Activated naive CD8-positive, alpha-beta T cell treated with anti-CD3 and anti-CD28 coated beads, Interleukin-2, amount 10 ng/mL, durations not matched to agents 7 days and 5 days (primary cell): Measurements from ENCODE around the gene NDUFS6. TPM values are rescaled to one million over a fixed set of nuclear protein-coding genes. Genes with fewer than 3 reads are reported as not detected.

Experiments
- ATAC-seq: fragments of 150-1000 bp; cut with Tn5 transposase; one replicate; pipeline ENCODE4 v1.10.0; 2021; ENCODE audit warnings: low read depth, moderate library complexity
- POLR2A ChIA-PET: fragments of 350-600 bp; sonication (Branson Sonifier 250); formaldehyde crosslinking; loops from one replicate; lab custom pipeline; 2021; ENCODE audit warnings: antibody characterized with exemption; lab: Charles Lee
- DNase-seq: peaks from one replicate; pipeline ENCODE4 v3.0.0; 2021
- H3K27ac Mint-ChIP-seq: one replicate; pipeline ENCODE4 v1.8.0; 2022; ENCODE audit warnings: mild to moderate bottlenecking, mixed read lengths
- H3K27me3 Mint-ChIP-seq: one replicate; pipeline ENCODE4 v1.8.0; 2022; ENCODE audit warnings: mild to moderate bottlenecking, moderate library complexity, mixed read lengths
- H3K36me3 Mint-ChIP-seq: one replicate; pipeline ENCODE4 v1.8.0; 2021; ENCODE audit warnings: mild to moderate bottlenecking, mixed read lengths
- H3K4me1 Mint-ChIP-seq: one replicate; pipeline ENCODE4 v1.8.0; 2021; ENCODE audit warnings: mixed read lengths
- H3K4me3 Mint-ChIP-seq: one replicate; pipeline ENCODE4 v1.8.0; 2022; ENCODE audit warnings: mild to moderate bottlenecking, moderate library complexity, mixed read lengths
- H3K9me3 Mint-ChIP-seq: one replicate; pipeline ENCODE4 v1.8.0; 2021; ENCODE audit warnings: mixed read lengths
- total RNA-seq, 2 experiments: library from RNA; stranded (reverse); gene quantifications; one replicate each; pipeline ENCODE4 v1.2.3, GENCODE V29; 2021

Gene NDUFS6
- total RNA-seq, 2 experiments from 2014 or later = 24.7 to 27.7 TPM

DNA sequence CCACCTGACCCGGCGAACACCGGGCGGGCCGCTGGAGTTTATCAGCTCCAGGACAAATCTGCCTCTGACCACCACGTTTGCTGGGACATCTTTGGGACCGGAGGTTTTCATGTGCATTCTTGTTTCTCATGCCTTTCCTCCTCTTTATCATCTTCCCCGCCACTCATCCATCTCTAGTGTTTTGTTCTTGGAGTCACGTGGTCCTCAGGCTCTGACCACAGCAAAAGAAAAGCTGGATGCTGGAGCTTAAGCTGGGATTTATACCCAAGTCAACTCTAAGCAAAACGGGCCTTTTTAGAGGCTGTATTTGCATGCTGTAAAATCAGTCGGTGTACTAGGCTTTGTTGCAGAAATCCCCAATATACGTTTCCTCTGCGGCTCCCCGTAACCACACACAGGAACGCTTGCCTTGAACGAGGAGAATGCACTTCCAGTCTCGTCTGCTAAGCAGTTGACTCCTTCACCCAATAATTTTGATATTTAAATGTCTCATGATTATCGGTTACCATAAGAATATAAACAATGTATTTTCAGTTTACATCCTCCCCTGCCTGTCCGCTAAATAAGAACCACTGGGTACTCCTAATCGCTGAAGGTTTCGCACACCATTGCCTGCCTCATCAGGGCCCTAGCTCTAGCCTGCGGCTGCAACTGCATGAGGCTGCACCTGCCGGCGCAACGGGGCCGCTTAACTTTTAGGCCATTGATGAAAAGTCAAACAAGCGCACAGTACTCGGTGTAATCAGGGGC lies 560 bp upstream of the NDUFS6 start:
- peak overlapping the region; percentile 98 for H3K27ac Mint-ChIP-seq
- peaks cover 26% of the 10 kb centered on the region for H3K36me3 Mint-ChIP-seq
- H3K4me1 Mint-ChIP-seq = peaks cover 42% of the 10 kb centered on the region
- ATAC-seq = peak; percentile 47
- no peaks in the 10 kb centered on the region for H3K9me3 Mint-ChIP-seq
- DNase-seq = no peak
- no peaks in the 10 kb centered on the region for H3K27me3 Mint-ChIP-seq
- POLR2A ChIA-PET = interaction anchor here (0.6 to 1.9 kb wide), 8 partner anchors 9 to 1581 kb away, joined by 3 to 29 read pairs (median 4); no protein-coding TSS in a partner anchor
- peak overlapping the region; percentile 89 for H3K4me3 Mint-ChIP-seq

DNA sequence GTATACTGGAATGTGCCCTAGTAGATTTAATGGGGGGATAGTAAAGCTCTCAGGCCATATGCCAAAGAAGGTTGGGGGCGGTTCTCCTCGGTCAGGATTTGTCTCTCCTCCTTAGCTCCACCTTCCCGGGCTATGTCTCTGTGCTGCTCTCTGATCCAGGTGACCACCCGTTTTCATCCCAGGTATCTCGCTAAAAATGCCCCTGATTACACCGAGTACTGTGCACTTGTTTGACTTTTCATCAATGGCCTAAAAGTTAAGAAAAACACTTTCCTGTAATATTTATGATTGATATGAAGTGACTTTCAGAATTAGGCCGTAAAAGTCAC lies 724 bp downstream of the NDUFS6 start:
- H3K27me3 Mint-ChIP-seq = no peaks in the 10 kb centered on the region
- no peaks in the 10 kb centered on the region for H3K9me3 Mint-ChIP-seq
- H3K27ac Mint-ChIP-seq = peak overlapping the region; percentile 98
- DNase-seq (no peak), ATAC-seq (no peak)
- H3K4me3 Mint-ChIP-seq = peak overlapping the region; percentile 89
- POLR2A ChIA-PET = interaction anchor here (0.9 to 1.1 kb wide), 2 partner anchors 9 to 25 kb away, joined by 3 to 5 read pairs; no protein-coding TSS in a partner anchor
- H3K4me1 Mint-ChIP-seq = peaks cover 41% of the 10 kb centered on the region
- H3K36me3 Mint-ChIP-seq = peaks cover 22% of the 10 kb centered on the region

DNA sequence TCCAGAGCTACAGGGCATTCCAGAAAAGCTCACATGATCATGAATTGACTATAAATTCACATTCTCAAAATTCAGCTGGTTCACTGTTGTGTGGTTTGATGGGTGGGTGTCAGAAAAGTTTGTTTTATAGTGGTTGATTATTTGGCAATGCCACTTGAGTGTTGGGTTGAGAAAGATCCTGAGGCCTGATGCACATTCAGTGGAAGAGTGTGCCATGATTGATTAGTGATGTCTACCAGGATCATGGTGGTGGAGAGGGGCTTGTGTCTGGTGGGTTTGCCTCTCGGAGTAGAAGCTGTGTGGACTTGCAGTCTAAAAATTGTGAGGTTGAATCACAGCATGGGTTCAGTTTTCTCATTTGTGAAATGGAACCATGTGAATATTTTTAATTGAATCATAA lies 2.0 kb downstream of the NDUFS6 start:
- POLR2A ChIA-PET = no interaction called here
- peak overlapping the region; percentile 34 for H3K4me3 Mint-ChIP-seq
- peaks cover 40% of the 10 kb centered on the region for H3K4me1 Mint-ChIP-seq
- H3K27me3 Mint-ChIP-seq = no peaks in the 10 kb centered on the region
- ATAC-seq (no peak), DNase-seq (no peak)
- H3K27ac Mint-ChIP-seq = no peak overlapping the region
- H3K9me3 Mint-ChIP-seq = no peaks in the 10 kb centered on the region
- H3K36me3 Mint-ChIP-seq = peaks cover 23% of the 10 kb centered on the region

DNA sequence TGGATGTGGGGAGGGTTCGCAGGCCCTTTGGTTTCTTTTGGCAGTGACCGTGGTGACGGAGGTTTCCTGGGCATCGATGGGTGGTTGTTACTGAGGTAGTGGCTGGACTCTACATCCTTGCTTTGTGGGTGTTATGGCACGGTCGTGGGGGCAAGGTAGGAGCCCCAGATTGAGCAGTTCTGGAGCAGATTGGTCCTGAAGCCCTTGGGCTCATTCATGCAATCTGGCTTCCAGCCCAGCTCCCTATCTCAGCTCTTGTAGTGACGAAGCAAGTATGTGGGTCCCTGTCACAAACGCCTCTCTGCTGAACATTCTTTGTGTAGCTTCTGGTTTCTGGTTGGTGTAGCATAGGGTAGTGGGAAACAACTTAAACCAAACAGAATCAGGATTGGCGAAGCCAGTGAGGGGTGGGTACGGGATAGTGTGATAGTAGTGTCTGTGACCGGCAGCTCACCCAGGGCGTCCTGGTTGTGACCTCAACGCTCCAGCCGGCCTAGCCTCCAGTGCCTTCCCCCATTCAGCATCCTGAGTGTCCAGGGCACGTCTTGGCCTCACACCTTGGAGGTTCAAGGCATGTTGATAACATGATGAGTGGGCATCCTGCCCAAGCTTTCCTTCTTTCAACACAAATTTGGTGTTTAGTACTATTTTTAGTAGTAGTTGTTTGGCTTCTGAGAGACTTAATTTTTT lies 2.9 kb downstream of the NDUFS6 start:
- no peak for ATAC-seq
- no peak overlapping the region for H3K4me3 Mint-ChIP-seq
- no peaks in the 10 kb centered on the region for H3K9me3 Mint-ChIP-seq
- POLR2A ChIA-PET = interaction anchor here (1.0 kb wide), 1 partner anchor 12 kb away, joined by 3 read pairs; no protein-coding TSS in a partner anchor
- peaks cover 21% of the 10 kb centered on the region for H3K36me3 Mint-ChIP-seq
- no peak for DNase-seq
- no peak overlapping the region for H3K27ac Mint-ChIP-seq
- H3K27me3 Mint-ChIP-seq = no peaks in the 10 kb centered on the region
- H3K4me1 Mint-ChIP-seq = peaks cover 36% of the 10 kb centered on the region

DNA sequence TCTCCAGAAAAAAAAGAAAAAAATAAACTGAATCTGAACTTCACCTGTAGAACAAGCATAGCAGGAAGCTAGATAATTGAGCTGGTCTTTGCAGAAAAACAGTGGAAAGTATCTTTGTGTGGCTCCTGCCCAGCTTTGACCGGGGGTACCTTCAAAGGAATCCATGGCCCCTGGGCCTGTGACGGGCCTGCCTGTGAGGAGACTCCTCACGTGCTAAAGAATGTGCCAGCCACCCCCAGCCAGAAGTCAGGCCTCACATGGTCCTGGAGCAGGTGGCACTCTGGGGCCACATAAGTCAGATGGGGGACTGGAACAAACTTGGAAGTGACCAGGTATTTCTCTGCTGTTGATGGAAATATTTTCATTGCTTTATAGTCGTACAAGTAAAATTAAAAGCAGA lies 4.1 kb downstream of the NDUFS6 start:
- H3K4me3 Mint-ChIP-seq = no peak overlapping the region
- POLR2A ChIA-PET = no interaction called here
- no peak for ATAC-seq
- H3K4me1 Mint-ChIP-seq = peaks cover 34% of the 10 kb centered on the region
- H3K27ac Mint-ChIP-seq = no peak overlapping the region
- no peaks in the 10 kb centered on the region for H3K27me3 Mint-ChIP-seq
- peaks cover 22% of the 10 kb centered on the region for H3K36me3 Mint-ChIP-seq
- DNase-seq = no peak
- no peaks in the 10 kb centered on the region for H3K9me3 Mint-ChIP-seq

DNA sequence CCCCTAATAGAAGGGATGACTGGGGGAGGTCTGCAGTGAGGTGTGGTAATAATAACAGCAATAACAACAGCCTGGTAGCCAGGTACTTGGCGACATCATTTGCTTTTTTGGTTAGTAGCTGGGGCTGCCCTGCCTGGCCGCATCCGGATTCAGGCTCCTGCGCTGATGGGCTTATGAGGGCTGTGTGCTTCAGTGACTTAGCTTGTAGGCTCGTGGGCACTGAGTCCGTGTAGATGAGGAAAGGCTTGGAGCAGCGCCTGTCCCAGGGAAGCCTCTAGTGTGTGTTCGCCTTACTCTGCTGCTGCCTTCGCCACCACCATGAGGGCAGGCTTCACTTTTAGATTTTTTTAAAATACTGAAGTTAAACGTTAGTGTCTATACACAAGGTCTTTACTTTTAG lies 4.5 kb downstream of the NDUFS6 start:
- no peak for ATAC-seq
- POLR2A ChIA-PET = no interaction called here
- Mint-ChIP-seq H3K4me1 (peaks cover 30% of the 10 kb centered on the region), H3K9me3 (no peaks in the 10 kb centered on the region), H3K36me3 (peaks cover 22% of the 10 kb centered on the region), H3K27me3 (no peaks in the 10 kb centered on the region), H3K27ac (no peak overlapping the region), H3K4me3 (no peak overlapping the region)
- DNase-seq = no peak

DNA sequence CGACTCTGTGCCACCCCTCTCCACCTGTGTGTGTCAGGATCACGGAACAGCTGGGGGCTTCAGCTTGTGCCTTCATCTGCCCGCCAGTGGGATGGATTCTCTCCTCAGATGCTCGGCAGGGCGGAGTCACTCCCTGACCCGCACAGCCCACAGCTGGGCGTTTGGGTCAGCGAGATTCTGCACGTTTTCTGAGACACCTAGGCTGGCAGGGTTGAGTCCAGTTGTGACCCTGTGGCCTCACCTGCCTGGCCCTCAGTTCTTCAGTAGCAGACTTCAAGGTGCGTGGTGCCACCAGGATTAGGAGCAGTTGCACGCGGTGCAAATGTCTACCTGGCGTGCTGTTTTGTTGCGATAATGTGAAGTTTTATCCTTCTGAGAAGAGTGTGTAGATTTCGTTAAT lies 5.0 kb downstream of the NDUFS6 start:
- Mint-ChIP-seq H3K27me3 (no peaks in the 10 kb centered on the region), H3K4me1 (peaks cover 28% of the 10 kb centered on the region), H3K36me3 (peaks cover 22% of the 10 kb centered on the region), H3K9me3 (no peaks in the 10 kb centered on the region), H3K4me3 (no peak overlapping the region), H3K27ac (no peak overlapping the region)
- no peak for ATAC-seq
- DNase-seq = no peak
- POLR2A ChIA-PET = no interaction called here

DNA sequence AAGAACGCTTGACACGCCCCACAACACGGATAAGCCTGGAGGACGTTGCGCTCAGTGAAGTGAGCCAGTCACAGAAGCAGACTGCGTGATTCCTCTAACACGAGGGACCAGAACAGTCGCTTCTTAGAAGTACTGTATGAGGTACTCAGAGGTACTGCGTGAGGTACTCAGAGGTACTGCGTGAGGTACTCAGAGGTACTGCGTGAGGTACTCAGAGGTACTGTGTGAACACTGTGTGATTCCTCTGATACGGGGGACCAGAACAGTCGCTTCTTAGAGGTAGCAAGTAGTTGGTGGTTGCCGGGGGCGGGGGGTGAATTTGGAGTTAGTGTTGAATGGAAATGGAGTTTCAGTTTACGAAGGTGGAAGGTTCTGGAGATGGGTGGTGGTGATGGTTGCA lies 5.8 kb downstream of the NDUFS6 start:
- H3K9me3 Mint-ChIP-seq = no peaks in the 10 kb centered on the region
- no peak overlapping the region for H3K27ac Mint-ChIP-seq
- no peak overlapping the region for H3K4me3 Mint-ChIP-seq
- ATAC-seq (no peak), DNase-seq (no peak)
- H3K36me3 Mint-ChIP-seq = peaks cover 23% of the 10 kb centered on the region
- POLR2A ChIA-PET = no interaction called here
- H3K27me3 Mint-ChIP-seq = no peaks in the 10 kb centered on the region
- peaks cover 28% of the 10 kb centered on the region for H3K4me1 Mint-ChIP-seq

DNA sequence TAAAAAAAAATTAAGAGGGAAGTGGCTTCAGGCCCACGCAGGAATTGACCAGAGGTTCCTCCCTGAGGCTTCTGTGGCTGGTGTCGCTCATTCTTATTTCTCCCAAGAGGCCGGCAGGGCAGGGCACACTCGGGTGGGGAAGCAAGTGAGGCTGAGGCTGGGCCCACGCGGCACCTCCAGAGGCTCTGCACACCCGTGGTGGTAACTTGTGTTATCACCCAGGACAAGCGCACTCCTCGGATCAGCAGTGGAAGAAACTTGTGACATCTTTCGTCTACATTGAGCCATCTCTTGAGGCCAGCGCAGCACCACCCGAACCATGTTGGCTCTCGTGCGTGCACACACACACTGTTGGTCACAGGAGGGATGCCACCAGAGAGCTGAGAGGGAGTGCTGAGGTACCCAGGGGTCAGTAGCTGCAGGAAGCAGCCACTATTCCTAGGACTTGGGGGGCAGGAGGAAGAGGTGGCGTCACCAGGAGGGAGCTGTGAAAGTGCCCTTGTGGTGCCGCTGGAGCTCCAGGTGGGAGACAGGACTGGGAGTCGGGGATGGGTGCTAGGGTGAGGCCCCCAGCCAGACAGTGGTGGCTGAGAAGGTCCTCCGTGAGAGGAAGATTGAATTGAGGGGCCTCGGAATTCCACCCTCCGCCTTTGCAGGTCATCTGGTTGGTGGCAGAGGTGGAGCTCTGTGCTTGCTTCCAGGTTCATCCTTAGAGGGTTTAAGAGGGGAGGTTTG lies 6.4 kb downstream of the NDUFS6 start:
- Mint-ChIP-seq H3K4me3 (no peak overlapping the region), H3K9me3 (no peaks in the 10 kb centered on the region), H3K36me3 (peaks cover 22% of the 10 kb centered on the region), H3K4me1 (peaks cover 24% of the 10 kb centered on the region), H3K27me3 (no peaks in the 10 kb centered on the region), H3K27ac (no peak overlapping the region)
- POLR2A ChIA-PET = no interaction called here
- ATAC-seq = no peak
- DNase-seq = no peak

DNA sequence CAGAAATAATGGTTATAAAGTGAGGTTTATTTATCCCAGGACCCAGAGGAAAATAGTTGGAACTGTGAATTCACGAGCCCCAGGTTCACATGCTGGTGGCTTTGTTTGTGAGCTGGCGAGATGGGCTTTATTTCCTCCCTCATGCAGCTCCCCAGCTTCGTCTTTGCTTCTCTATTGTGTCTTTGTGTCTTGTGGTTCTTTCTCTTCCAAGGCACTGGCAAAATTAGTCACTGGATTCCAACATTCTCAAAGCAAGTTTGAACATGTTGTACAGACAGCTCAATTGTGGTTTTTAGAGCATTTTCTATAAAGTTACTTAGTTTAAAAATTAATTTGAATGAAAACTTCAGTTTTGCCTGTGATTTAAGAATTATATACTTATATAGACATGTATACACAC lies 7.2 kb downstream of the NDUFS6 start:
- H3K4me1 Mint-ChIP-seq = peaks cover 16% of the 10 kb centered on the region
- no peak overlapping the region for H3K4me3 Mint-ChIP-seq
- H3K36me3 Mint-ChIP-seq = peaks cover 15% of the 10 kb centered on the region
- POLR2A ChIA-PET = no interaction called here
- ATAC-seq = no peak
- no peak overlapping the region for H3K27ac Mint-ChIP-seq
- DNase-seq = no peak
- no peaks in the 10 kb centered on the region for H3K9me3 Mint-ChIP-seq
- H3K27me3 Mint-ChIP-seq = no peaks in the 10 kb centered on the region

DNA sequence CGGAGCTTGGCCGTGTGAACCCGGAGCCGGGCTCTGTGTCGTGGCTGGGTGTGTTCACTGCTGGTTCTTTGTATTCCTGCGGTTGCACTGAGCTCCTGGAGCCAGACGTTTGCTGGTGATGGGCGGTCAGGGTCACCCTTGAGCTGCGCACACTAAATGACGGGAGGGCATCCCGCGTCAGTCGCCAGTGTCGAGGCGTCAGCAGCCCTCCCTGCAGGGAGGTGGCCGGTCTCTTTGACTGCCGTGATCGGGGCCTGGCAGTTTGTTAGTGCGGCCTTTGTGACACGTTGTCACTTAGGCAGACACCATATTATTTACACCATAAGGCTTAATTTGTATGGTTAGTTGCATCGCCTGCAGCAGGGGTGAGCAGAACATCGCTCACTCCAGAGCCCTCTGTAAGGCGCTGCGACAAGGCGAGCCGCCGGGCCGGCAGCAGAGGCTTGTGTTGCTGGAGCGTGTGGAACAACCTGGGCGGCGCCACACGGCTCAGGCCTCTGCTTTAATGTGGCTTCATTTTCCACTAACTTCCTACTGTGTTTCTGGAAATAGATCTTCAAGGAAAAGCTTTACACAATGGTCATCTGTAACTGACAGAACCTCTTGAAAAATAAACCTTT lies 8.3 kb downstream of the NDUFS6 start:
- H3K9me3 Mint-ChIP-seq = no peaks in the 10 kb centered on the region
- H3K27me3 Mint-ChIP-seq = no peaks in the 10 kb centered on the region
- H3K4me1 Mint-ChIP-seq = peaks cover 9% of the 10 kb centered on the region
- DNase-seq = no peak
- H3K27ac Mint-ChIP-seq = no peak overlapping the region
- H3K36me3 Mint-ChIP-seq = peaks cover 8% of the 10 kb centered on the region
- POLR2A ChIA-PET = no interaction called here
- no peak overlapping the region for H3K4me3 Mint-ChIP-seq
- no peak for ATAC-seq

DNA sequence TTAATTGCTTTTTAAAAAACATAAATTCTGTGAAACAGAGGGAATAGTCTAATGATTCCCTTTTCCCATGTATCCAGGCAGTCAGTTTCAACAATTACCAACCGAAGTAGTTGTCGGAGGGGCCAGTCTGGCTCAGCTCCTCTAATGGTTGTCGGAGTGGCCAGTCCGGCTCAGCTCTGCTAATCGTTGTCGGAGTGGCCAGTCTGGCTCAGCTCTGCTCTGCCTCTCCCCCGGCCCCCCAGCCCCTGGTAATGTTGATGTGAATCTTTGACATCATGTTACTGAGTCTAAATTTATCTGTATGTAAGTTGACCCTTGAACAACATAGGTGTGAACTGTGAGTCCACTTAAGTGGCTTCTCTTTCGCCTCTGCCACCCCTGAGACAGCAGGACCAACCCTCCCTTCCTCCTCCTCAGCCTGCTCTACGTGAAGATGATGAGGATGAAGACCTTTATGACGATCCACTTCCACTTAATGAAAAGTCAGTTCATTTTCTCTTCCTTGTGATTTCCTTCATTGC lies 9.4 kb downstream of the NDUFS6 start:
- no peaks in the 10 kb centered on the region for H3K27me3 Mint-ChIP-seq
- H3K9me3 Mint-ChIP-seq = no peaks in the 10 kb centered on the region
- DNase-seq = no peak
- H3K4me3 Mint-ChIP-seq = no peak overlapping the region
- H3K4me1 Mint-ChIP-seq = peaks cover 9% of the 10 kb centered on the region
- POLR2A ChIA-PET = no interaction called here
- H3K36me3 Mint-ChIP-seq = peaks cover 14% of the 10 kb centered on the region
- ATAC-seq = no peak
- no peak overlapping the region for H3K27ac Mint-ChIP-seq
